Measurements from ENCODE around the gene EGLN3.

Gene EGLN3

GRCh38 chr14:33876274-33876673 lies 74.6 kb downstream of the EGLN3 start:
- no peaks in the 10 kb centered on the region for H3K9me2 ChIP-seq (replicated peaks; ENCODE audit: low read depth, low read length)
- H3K4me1 ChIP-seq (ENCODE audit: insufficient read depth, low read length, poor library complexity, severe bottlenecking): no peaks in the 10 kb centered on the region
- H3K79me2 ChIP-seq (ENCODE audit: insufficient read depth, low read length): no peaks in the 10 kb centered on the region
- no peaks in the 10 kb centered on the region for H3F3A ChIP-seq (ENCODE audit: low read depth)
- no peaks in the 10 kb centered on the region for H3K27me3 ChIP-seq (ENCODE audit: insufficient read depth, low read length, poor library complexity, severe bottlenecking)
- no peak overlapping the region for H2AFZ ChIP-seq (ENCODE audit: low read length)
- H4K20me1 ChIP-seq (ENCODE audit: insufficient read depth, low read length, poor library complexity, severe bottlenecking): no peaks in the 10 kb centered on the region
- no peaks in the 10 kb centered on the region for H3K9me3 ChIP-seq (ENCODE audit: insufficient read depth, low read depth, low read length)
- no peaks in the 10 kb centered on the region for H3K36me3 ChIP-seq (ENCODE audit: insufficient read depth, low read length)
- no peak overlapping the region for H3K9ac ChIP-seq (ENCODE audit: low read depth, low read length, poor library complexity, severe bottlenecking)
- H3K4me2 ChIP-seq (ENCODE audit: low read depth, low read length, poor library complexity, severe bottlenecking): no peak overlapping the region
- TF ChIP-seq CTCF (conservative IDR thresholded peaks at IDR 0.05; ENCODE audit: low read length) (no peak), EZH2phosphoT487 (IDR thresholded peaks at IDR 0.05; ENCODE audit: borderline replicate concordance) (no peak)
- no peak overlapping the region for H3K4me3 ChIP-seq (ENCODE audit: low read length, poor library complexity, severe bottlenecking)
